Upper lobe of left lung (tissue), 6 donors: ENCODE results near the gene SLC25A46. TPM values are rescaled to one million over a fixed set of nuclear protein-coding genes. Genes with fewer than 3 reads are reported as not detected.

Experiments used
- ATAC-seq, 2 donors: fragments of 200-7000 bp; cut with Tn5 transposase; one replicate each; pipeline ENCODE4 v1.9.1; 2022; ENCODE audit warnings: mild to moderate bottlenecking in 2 of 2, moderate library complexity in 2 of 2; ENCODE audit not compliant: low FRiP score in 2 of 2
- DNase-seq, 2 donors: peaks; one replicate each; pipeline ENCODE4 v3.0.0-alpha.2; 2019 to 2020
- H3K27ac ChIP-seq, 4 donors: fragments of 200-600 bp; sonication (generic); one replicate each; pipeline ENCODE4 v1.5.1; 2016 to 2019
- H3K27me3 ChIP-seq, 4 donors: fragments of 200-600 bp; sonication (generic); one replicate each; pipeline ENCODE4 v1.5.1; 2017 to 2019
- H3K36me3 ChIP-seq, 4 donors: fragments of 200-600 bp; sonication (generic); one replicate each; pipeline ENCODE4 v1.5.1; 2016 to 2019
- H3K4me1 ChIP-seq, 4 donors: fragments of 200-600 bp; sonication (generic); one replicate each; pipeline ENCODE4 v1.5.1; 2018 to 2019
- H3K4me3 ChIP-seq, 4 donors: fragments of 200-600 bp; sonication (generic); one replicate each; pipeline ENCODE4 v1.5.1; 2017 to 2019; ENCODE audit warnings: mild to moderate bottlenecking in 2 of 4, moderate library complexity in 1 of 4
- H3K9me3 ChIP-seq, 4 donors: fragments of 200-600 bp; sonication (generic); one replicate each; pipeline ENCODE4 v1.5.1; 2018 to 2019
- EP300 ChIP-seq, 4 donors: sonication (generic); formaldehyde crosslinking; IDR thresholded peaks; one replicate each; pipeline ENCODE4 v1.5.1; 2017; ENCODE audit warnings: antibody characterized with exemption in 4 of 4, control low read depth in 2 of 4
- POLR2A ChIP-seq, 4 donors: fragments of 450-650 bp; IDR thresholded peaks; one replicate each; pipeline ENCODE4 v1.5.1; 2016 to 2017; ENCODE audit warnings: antibody characterized with exemption in 4 of 4, mild to moderate bottlenecking in 2 of 4
- POLR2AphosphoS5 ChIP-seq, 2 donors: sonication (generic); formaldehyde crosslinking; IDR thresholded peaks; one replicate each; pipeline ENCODE4 v1.5.1; 2017; ENCODE audit warnings: antibody characterized with exemption in 2 of 2
- WGBS, 2 donors: methylation state at CpG; one replicate each; pipeline ENCODE4 v1.1.5; 2017 to 2018; 5-methylcytosine and 5-hydroxymethylcytosine counted together
- total RNA-seq, 6 donors: library from RNA; depleted of rRNA in 4 of 6; stranded (reverse); fragments of >200 nt in 4 of 6; gene quantifications; one replicate each; pipeline versions ENCODE4 v1.1.0 to v1.2.1, GENCODE V29; 2016 to 2021
- TF ChIP-seq, protein P1 (sequence below), 6 experiments: fragments of 450-650 bp in 4 of 6; fragments of 200-600 bp in 2 of 6; sonication (generic) in 2 of 6; IDR thresholded peaks; one replicate each; pipeline ENCODE4 v1.5.1; 2016 to 2019; ENCODE audit warnings: antibody characterized with exemption in 6 of 6
- donor health status: DM: no; HTN: no; CAD: no; lungs with moderate emphysema.
- donor health status: DM: no; HTN: yes; CAD: no; lungs with severe emphysema.

SLC25A46 gene
- total RNA-seq, 6 donors from 2014 or later = 18.0 to 51.8 (median 43.4) TPM

DNA sequence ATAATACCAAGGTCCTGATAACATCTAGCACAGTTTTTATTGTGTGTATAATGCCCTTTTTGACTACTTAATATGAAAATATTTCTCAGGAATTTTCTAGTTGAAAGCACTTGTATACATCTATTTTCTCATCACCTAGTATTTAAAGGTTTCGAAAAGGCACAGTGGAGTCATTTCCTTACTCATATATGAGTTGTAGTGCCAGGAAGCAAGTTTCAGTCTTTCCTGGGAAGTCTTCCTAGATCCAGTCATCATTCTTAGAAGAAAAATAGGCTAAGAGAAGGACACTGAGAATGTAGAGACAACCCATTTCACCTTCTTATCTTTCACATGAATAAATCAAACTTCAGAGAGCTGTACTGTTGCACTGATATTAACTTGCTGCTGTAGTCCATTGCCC lies 70.2 kb downstream of the SLC25A46 start:
- no peak for ATAC-seq
- H3K4me1 ChIP-seq = no peaks in the 10 kb centered on the region
- 75 to 91% methylated on average over 1 of the region's 1 CpG for WGBS, 2 donors

More for the DNA sequence above, 70.2 kb downstream of the SLC25A46 start:
- TF ChIP-seq POLR2AphosphoS5 (IDR thresholded peaks at IDR 0.05) (no peak), POLR2A (IDR thresholded peaks at IDR 0.05) (no peak), EP300 (IDR thresholded peaks at IDR 0.05) (no peak)
- TF ChIP-seq, protein P1, sequence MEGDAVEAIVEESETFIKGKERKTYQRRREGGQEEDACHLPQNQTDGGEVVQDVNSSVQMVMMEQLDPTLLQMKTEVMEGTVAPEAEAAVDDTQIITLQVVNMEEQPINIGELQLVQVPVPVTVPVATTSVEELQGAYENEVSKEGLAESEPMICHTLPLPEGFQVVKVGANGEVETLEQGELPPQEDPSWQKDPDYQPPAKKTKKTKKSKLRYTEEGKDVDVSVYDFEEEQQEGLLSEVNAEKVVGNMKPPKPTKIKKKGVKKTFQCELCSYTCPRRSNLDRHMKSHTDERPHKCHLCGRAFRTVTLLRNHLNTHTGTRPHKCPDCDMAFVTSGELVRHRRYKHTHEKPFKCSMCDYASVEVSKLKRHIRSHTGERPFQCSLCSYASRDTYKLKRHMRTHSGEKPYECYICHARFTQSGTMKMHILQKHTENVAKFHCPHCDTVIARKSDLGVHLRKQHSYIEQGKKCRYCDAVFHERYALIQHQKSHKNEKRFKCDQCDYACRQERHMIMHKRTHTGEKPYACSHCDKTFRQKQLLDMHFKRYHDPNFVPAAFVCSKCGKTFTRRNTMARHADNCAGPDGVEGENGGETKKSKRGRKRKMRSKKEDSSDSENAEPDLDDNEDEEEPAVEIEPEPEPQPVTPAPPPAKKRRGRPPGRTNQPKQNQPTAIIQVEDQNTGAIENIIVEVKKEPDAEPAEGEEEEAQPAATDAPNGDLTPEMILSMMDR (IDR thresholded peaks at IDR 0.05) = no peak
- Histone ChIP-seq H3K27ac (no peak overlapping the region), H3K36me3 (no peaks in the 10 kb centered on the region), H3K4me3 (no peak overlapping the region), H3K9me3 (peaks cover 0 to 5% (median under 1%) of the 10 kb centered on the region in 4 donors), H3K27me3 (no peaks in the 10 kb centered on the region)
- DNase-seq = no peak

Other genes with a start within 250 kb of the SLC25A46 start
- gene TMEM232, start 12.3 kb upstream of the SLC25A46 start, total RNA-seq = 10 to 100 TPM in 2 of 6 donors, 1 to 10 TPM in 4; 1.5 to 36.9 (median 7.8) TPM